GM12878 (cell line): Measurements from ENCODE around the gene GJA5. TPM values are rescaled to one million over a fixed set of nuclear protein-coding genes. Genes with fewer than 3 reads are reported as not detected.

ENCODE experiments used
- ATAC-seq: fragments of 200-7000 bp; cut with Tn5 transposase; 3 replicates; pipeline ENCODE4 v1.9.1; 2020; ENCODE audit warnings: mild to moderate bottlenecking, moderate library complexity
- BruUV-seq: library from RNA; stranded (reverse); fragments of 400-500 nt; replicated peaks from 2 replicates; lab custom pipeline; 2021; lab: Mats Ljungman, UMichigan
- CTCF ChIA-PET: fragments of 300-600 bp; sonication (Branson Sonifier 250); formaldehyde crosslinking; extraction: SDS; loops from one replicate; lab custom pipeline; 2021; ENCODE audit warnings: inconsistent platforms; lab: Yijun Ruan, JAX
- POLR2A ChIA-PET: fragments of 350-600 bp; formaldehyde crosslinking; extraction: SDS; loops from one replicate; lab custom pipeline; 2021; ENCODE audit warnings: inconsistent platforms; lab: Charles Lee
- RAD21 ChIA-PET: fragments of 300-600 bp; sonication (Branson Sonifier 250); formaldehyde crosslinking; loops from one replicate; lab custom pipeline; 2023; ENCODE audit warnings: antibody characterized with exemption; ENCODE audit not compliant: unreplicated experiment; lab: Charles Lee
- SMC1A ChIA-PET: fragments of 300-600 bp; sonication (Branson Sonifier 250); formaldehyde crosslinking; loops from one replicate; lab custom pipeline; 2023; ENCODE audit not compliant: unreplicated experiment, uncharacterized antibody; lab: Charles Lee
- DNase-seq: peaks from one replicate; pipeline ENCODE4 v3.0.0-alpha.2; 2011; ENCODE audit warnings: low read depth, low spot score
- FAIRE-seq: peaks from 3 replicates; lab custom pipeline; 2011; peaks lifted over from hg19 to GRCh38; lab: Jason Lieb, UNC
- H2AFZ ChIP-seq: 2 replicates; pipeline ENCODE4 v1.6.0; 2011; ENCODE audit warnings: low read depth, low read length, control low read depth; ENCODE audit not compliant: control insufficient read depth
- H3K27ac ChIP-seq: 2 replicates; pipeline ENCODE4 v1.5.1; 2011; ENCODE audit warnings: control low read depth; ENCODE audit not compliant: control insufficient read depth, insufficient read depth
- H3K27me3 ChIP-seq, 2 experiments: replicated peaks in 1 of 2; 2 replicates each; pipeline versions ENCODE4 v1.6.0 to v1.6.1; 2011; ENCODE audit warnings: low read length in 1 of 2; ENCODE audit not compliant: control insufficient read depth in 2 of 2, insufficient read depth in 2 of 2
- H3K36me3 ChIP-seq, 2 experiments: 2 replicates each; pipeline ENCODE4 v1.5.1; 2011; ENCODE audit warnings: low read length in 1 of 2; ENCODE audit not compliant: control insufficient read depth in 2 of 2, insufficient read depth in 2 of 2
- H3K4me1 ChIP-seq: 2 replicates; pipeline ENCODE4 v1.6.1; 2011; ENCODE audit warnings: mild to moderate bottlenecking, low read length, moderate library complexity, mixed read lengths; ENCODE audit not compliant: control insufficient read depth, insufficient read depth
- H3K4me2 ChIP-seq: 2 replicates; pipeline ENCODE4 v1.6.0; 2011; ENCODE audit warnings: control low read depth; ENCODE audit not compliant: control insufficient read depth, insufficient read depth
- H3K4me3 ChIP-seq: fragments of 200-600 bp; sonication (generic); 2 replicates; pipeline ENCODE4 v1.5.1; 2016
- H3K79me2 ChIP-seq: 2 replicates; pipeline ENCODE4 v1.6.0; 2011; ENCODE audit warnings: low read length; ENCODE audit not compliant: control insufficient read depth, insufficient read depth
- H3K9ac ChIP-seq: 2 replicates; pipeline ENCODE4 v1.8.0; 2011; ENCODE audit warnings: low read length, control low read depth, mixed read lengths; ENCODE audit not compliant: control insufficient read depth, insufficient read depth
- H3K9me3 ChIP-seq: replicated peaks from 3 replicates; pipeline ENCODE4 v1.5.1; 2011; ENCODE audit warnings: mild to moderate bottlenecking, low read length; ENCODE audit not compliant: control insufficient read depth, insufficient read depth
- H4K20me1 ChIP-seq: 2 replicates; pipeline ENCODE4 v1.6.0; 2011; ENCODE audit not compliant: control insufficient read depth, insufficient read depth
- ELK1 ChIP-seq: IDR thresholded peaks from 2 replicates; pipeline ENCODE4 v1.6.1; 2012; ENCODE audit warnings: low read depth, low read length, improper control_type of control experiment
- HDAC2 ChIP-seq: fragments of 200-600 bp; sonication (generic); IDR thresholded peaks from 2 replicates; pipeline ENCODE4 v1.6.1; 2017
- NR2F1 ChIP-seq: fragments of 450-650 bp; conservative IDR thresholded peaks from 2 replicates; pipeline ENCODE4 v1.6.1; 2017; ENCODE audit warnings: mild to moderate bottlenecking
- REST ChIP-seq: IDR thresholded peaks from 2 replicates; pipeline ENCODE4 v1.6.1; 2012; ENCODE audit warnings: mild to moderate bottlenecking, low read depth, low read length
- SIX5 ChIP-seq: IDR thresholded peaks from 2 replicates; pipeline ENCODE4 v1.6.1; 2011; ENCODE audit warnings: mild to moderate bottlenecking, low read depth, low read length, moderate library complexity; ENCODE audit not compliant: severe bottlenecking
- TARDBP ChIP-seq: IDR thresholded peaks from 2 replicates; pipeline ENCODE4 v1.6.1; 2016; ENCODE audit warnings: borderline replicate concordance
- ZBTB33 ChIP-seq: fragments of 450-650 bp; IDR thresholded peaks from 2 replicates; pipeline ENCODE4 v1.6.1; 2017; ENCODE audit warnings: mild to moderate bottlenecking
- ZNF207 ChIP-seq: fragments of 450-650 bp; IDR thresholded peaks from 2 replicates; pipeline ENCODE4 v1.6.1; 2014; ENCODE audit warnings: antibody characterized with exemption, mild to moderate bottlenecking, borderline replicate concordance
- WGBS: methylation state at CpG from one replicate; pipeline ENCODE4 v1.1.6; 2016; ENCODE audit warnings: low lambda C conversion rate; ENCODE audit not compliant: insufficient replicate concordance, insufficient coverage; ENCODE audit errors: missing lambda C conversion rate; 5-methylcytosine and 5-hydroxymethylcytosine counted together
- in situ Hi-C: fragments of 300-500 bp; cut with MboI; formaldehyde crosslinking; loops from 9 replicates; pipeline ENCODE4 v1.14.3; 2018; ENCODE audit warnings: mixed read lengths
- intact Hi-C: fragments of 100-400 bp; cut with micrococcal nuclease; formaldehyde crosslinking; loops from one replicate; pipeline ENCODE4 v1.14.2; 2022; ENCODE audit not compliant: unreplicated experiment
- polyA plus RNA-seq, 11 experiments: library from polyadenylated mRNA; depleted of rRNA in 4 of 11; unstranded in 6 of 11; stranded (reverse) in 5 of 11; fragments of >200 nt; fragmentation: Nextera tagmentation in 4 of 11; fragmentation: Illumina TruSeq in 1 of 11; extraction: Ambion mirVana in 4 of 11; extraction: Trizol in 1 of 11; gene quantifications; 1 replicate in 1 of 11; 2 replicates in 10 of 11; pipeline versions ENCODE4 v1.2.1 to v1.2.3, GENCODE V29; 2011 to 2016; ENCODE audit warnings: inconsistent platforms in 2 of 11, missing spikeins in 2 of 11, low read depth in 1 of 11
- total RNA-seq, 4 experiments: library from RNA; depleted of rRNA in 3 of 4; stranded (reverse); fragments of >200 nt in 3 of 4; fragmentation: Illumina TruSeq in 1 of 4; extraction: Trizol in 1 of 4; gene quantifications; 2 replicates each; pipeline versions ENCODE4 v1.2.1 to v1.2.3, GENCODE V29; 2013 to 2021
- TF ChIP-seq, protein P1 (sequence below): fragments of 450-650 bp; formaldehyde crosslinking; IDR thresholded peaks from 2 replicates; pipeline ENCODE4 v1.4.0; 2020; ENCODE audit warnings: mild to moderate bottlenecking, moderate library complexity
- TF ChIP-seq, protein P2 (sequence below): fragments of 450-650 bp; IDR thresholded peaks from 2 replicates; pipeline ENCODE4 v1.6.1; 2016; ENCODE audit warnings: mild to moderate bottlenecking
- TF ChIP-seq, protein P3 (sequence below): IDR thresholded peaks from 2 replicates; pipeline ENCODE4 v1.6.1; 2011; ENCODE audit warnings: borderline replicate concordance, low read depth, mild to moderate bottlenecking, moderate library complexity, low read length; ENCODE audit not compliant: insufficient read depth, poor library complexity, severe bottlenecking

GJA5 gene
- total and polyA plus RNA-seq, 10 of the 15 experiments (the other 5 are each of a cell fraction or from before 2014, with no cell fraction given), result not detected

DNA sequence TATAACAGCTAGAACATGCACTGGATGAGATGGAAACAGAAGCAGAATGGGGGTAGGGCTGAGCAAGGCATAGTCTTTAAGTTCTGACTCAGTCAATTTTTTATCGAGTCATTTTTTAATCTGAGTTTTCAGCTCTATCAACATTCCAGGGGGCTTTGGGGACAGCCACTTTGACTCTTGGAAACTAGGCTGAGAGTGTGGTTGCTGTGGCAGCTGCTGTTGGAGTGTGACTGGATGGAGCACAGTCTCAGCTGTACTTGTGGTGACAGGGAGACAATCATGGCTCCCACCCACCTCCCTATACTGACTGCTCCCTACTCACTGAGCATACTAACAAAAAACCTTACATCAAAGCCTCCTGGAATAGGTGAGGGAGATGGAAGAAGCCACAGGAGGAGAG, 25.0 kb downstream of the GJA5 start:
- no peak overlapping the region for H3K4me3 ChIP-seq
- H3K27ac ChIP-seq, result no peak overlapping the region
- no TSS peak for BruUV-seq
- WGBS, result 7% methylated on average over 1 of the region's 1 CpG
- SMC1A ChIA-PET, result no interaction called here
- POLR2A ChIA-PET, result no interaction called here
- DNase-seq, result no peak
- no peaks in the 10 kb centered on the region for H3K4me1 ChIP-seq
- no peak for FAIRE-seq
- H3K79me2 ChIP-seq, result no peaks in the 10 kb centered on the region
- in situ Hi-C loops, result no loop called here
- H4K20me1 ChIP-seq, result no peaks in the 10 kb centered on the region
- intact Hi-C loops, result no loop called here
- no peak overlapping the region for H2AFZ ChIP-seq
- RAD21 ChIA-PET, result no interaction called here
- H3K36me3 ChIP-seq, result no peaks in the 10 kb centered on the region
- H3K27me3 ChIP-seq, result no peaks in the 10 kb centered on the region; a peak in 1 of 4 replicates
- ATAC-seq, result no peak
- H3K9me3 ChIP-seq, result no peaks in the 10 kb centered on the region
- H3K9ac ChIP-seq, result no peak overlapping the region
- CTCF ChIA-PET, result no interaction called here
- H3K4me2 ChIP-seq, result no peak overlapping the region
- TF ChIP-seq TARDBP, result no peak
- no peak for TF ChIP-seq ZNF207
- TF ChIP-seq, protein P1, sequence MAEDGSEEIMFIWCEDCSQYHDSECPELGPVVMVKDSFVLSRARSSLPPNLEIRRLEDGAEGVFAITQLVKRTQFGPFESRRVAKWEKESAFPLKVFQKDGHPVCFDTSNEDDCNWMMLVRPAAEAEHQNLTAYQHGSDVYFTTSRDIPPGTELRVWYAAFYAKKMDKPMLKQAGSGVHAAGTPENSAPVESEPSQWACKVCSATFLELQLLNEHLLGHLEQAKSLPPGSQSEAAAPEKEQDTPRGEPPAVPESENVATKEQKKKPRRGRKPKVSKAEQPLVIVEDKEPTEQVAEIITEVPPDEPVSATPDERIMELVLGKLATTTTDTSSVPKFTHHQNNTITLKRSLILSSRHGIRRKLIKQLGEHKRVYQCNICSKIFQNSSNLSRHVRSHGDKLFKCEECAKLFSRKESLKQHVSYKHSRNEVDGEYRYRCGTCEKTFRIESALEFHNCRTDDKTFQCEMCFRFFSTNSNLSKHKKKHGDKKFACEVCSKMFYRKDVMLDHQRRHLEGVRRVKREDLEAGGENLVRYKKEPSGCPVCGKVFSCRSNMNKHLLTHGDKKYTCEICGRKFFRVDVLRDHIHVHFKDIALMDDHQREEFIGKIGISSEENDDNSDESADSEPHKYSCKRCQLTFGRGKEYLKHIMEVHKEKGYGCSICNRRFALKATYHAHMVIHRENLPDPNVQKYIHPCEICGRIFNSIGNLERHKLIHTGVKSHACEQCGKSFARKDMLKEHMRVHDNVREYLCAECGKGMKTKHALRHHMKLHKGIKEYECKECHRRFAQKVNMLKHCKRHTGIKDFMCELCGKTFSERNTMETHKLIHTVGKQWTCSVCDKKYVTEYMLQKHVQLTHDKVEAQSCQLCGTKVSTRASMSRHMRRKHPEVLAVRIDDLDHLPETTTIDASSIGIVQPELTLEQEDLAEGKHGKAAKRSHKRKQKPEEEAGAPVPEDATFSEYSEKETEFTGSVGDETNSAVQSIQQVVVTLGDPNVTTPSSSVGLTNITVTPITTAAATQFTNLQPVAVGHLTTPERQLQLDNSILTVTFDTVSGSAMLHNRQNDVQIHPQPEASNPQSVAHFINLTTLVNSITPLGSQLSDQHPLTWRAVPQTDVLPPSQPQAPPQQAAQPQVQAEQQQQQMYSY (CRISPR knock-in tag), result no peak
- no peak for TF ChIP-seq REST
- TF ChIP-seq SIX5, result no peak
- TF ChIP-seq HDAC2, result no peak
- TF ChIP-seq ELK1, result no peak
- no peak for TF ChIP-seq NR2F1
- TF ChIP-seq ZBTB33, result no peak
- TF ChIP-seq, protein P2, sequence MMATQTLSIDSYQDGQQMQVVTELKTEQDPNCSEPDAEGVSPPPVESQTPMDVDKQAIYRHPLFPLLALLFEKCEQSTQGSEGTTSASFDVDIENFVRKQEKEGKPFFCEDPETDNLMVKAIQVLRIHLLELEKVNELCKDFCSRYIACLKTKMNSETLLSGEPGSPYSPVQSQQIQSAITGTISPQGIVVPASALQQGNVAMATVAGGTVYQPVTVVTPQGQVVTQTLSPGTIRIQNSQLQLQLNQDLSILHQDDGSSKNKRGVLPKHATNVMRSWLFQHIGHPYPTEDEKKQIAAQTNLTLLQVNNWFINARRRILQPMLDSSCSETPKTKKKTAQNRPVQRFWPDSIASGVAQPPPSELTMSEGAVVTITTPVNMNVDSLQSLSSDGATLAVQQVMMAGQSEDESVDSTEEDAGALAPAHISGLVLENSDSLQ, result no peak
- TF ChIP-seq, protein P3, sequence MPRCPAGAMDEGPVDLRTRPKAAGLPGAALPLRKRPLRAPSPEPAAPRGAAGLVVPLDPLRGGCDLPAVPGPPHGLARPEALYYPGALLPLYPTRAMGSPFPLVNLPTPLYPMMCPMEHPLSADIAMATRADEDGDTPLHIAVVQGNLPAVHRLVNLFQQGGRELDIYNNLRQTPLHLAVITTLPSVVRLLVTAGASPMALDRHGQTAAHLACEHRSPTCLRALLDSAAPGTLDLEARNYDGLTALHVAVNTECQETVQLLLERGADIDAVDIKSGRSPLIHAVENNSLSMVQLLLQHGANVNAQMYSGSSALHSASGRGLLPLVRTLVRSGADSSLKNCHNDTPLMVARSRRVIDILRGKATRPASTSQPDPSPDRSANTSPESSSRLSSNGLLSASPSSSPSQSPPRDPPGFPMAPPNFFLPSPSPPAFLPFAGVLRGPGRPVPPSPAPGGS, result no peak
